Renal cortical epithelial cell (primary cell): Measurements from ENCODE around the gene FAM81B. TPM values are rescaled to one million over a fixed set of nuclear protein-coding genes. Genes with fewer than 3 reads are reported as not detected.
"Not testable (repeated sequence)": the region's sequence is repeated elsewhere in the genome, so short reads cannot be mapped to it uniquely, and the experiment has no call there.

Source experiments
- DNase-seq: peaks from one replicate; pipeline ENCODE4 v3.0.0-alpha.2; 2011; ENCODE audit warnings: low read depth
- total RNA-seq: library from RNA; depleted of rRNA; stranded (reverse); fragments of >200 nt; gene quantifications from 2 replicates; pipeline ENCODE4 v1.2.3, GENCODE V29; 2014

Gene FAM81B
- not detected in 2 replicates for total RNA-seq

GRCh38 chr5:95390812-95391492, at the start of gene FAM81B:
Gene FAM81B (plus strand): TSS chr5:95391366. CDS start chr5:95391390, 24 bp downstream.
- peak; percentile 17 for DNase-seq

- not testable (repeated sequence) for DNase-seq
Measured at GRCh38 chr5:95341444-95341843, 49.7 kb upstream of the FAM81B start.

- DNase-seq = no peak
Measured at GRCh38 chr5:95347506-95348120, 43.6 kb upstream of the FAM81B start.

- no peak for DNase-seq
Measured at GRCh38 chr5:95350631-95351030, 40.5 kb upstream of the FAM81B start.

GRCh38 chr5:95352691-95353090, 38.5 kb upstream of the FAM81B start:
- DNase-seq = no peak

GRCh38 chr5:95358320-95358719, 32.8 kb upstream of the FAM81B start:
- DNase-seq = no peak

- DNase-seq = no peak
Measured at GRCh38 chr5:95358848-95359247, 32.3 kb upstream of the FAM81B start.

- DNase-seq = not testable (repeated sequence)
Measured at GRCh38 chr5:95360667-95361066, 30.5 kb upstream of the FAM81B start.

- peak; percentile 3 for DNase-seq
Measured at GRCh38 chr5:95365302-95366095, 25.7 kb upstream of the FAM81B start.

GRCh38 chr5:95369782-95370181, 21.4 kb upstream of the FAM81B start:
- no peak for DNase-seq

GRCh38 chr5:95374061-95374460, 17.1 kb upstream of the FAM81B start:
- no peak for DNase-seq

GRCh38 chr5:95375591-95375990, 15.6 kb upstream of the FAM81B start:
- no peak for DNase-seq

GRCh38 chr5:95379133-95379532, 12.0 kb upstream of the FAM81B start:
- no peak for DNase-seq

- DNase-seq = no peak
Measured at GRCh38 chr5:95380103-95380628, 11.0 kb upstream of the FAM81B start.

- DNase-seq = no peak
Measured at GRCh38 chr5:95382801-95383200, 8.4 kb upstream of the FAM81B start.

- no peak for DNase-seq
Measured at GRCh38 chr5:95384485-95385213, 6.5 kb upstream of the FAM81B start.

- no peak for DNase-seq
Measured at GRCh38 chr5:95385334-95385733, 5.8 kb upstream of the FAM81B start.

GRCh38 chr5:95391965-95392364, 799 bp downstream of the FAM81B start:
- DNase-seq = not testable (repeated sequence)

- peak; percentile 77 for DNase-seq
Measured at GRCh38 chr5:95392593-95393182, 1.5 kb downstream of the FAM81B start.

GRCh38 chr5:95393279-95393678, 2.1 kb downstream of the FAM81B start:
- DNase-seq = no peak

GRCh38 chr5:95398989-95399388, 7.8 kb downstream of the FAM81B start:
- DNase-seq = no peak
